NB4 (cell line): Measurements from ENCODE around the gene CNTNAP4.

Source experiments
- POLR2A ChIP-seq: IDR thresholded peaks from 2 replicates; pipeline ENCODE4 v1.6.1; 2011; ENCODE audit warnings: mild to moderate bottlenecking; ENCODE audit not compliant: insufficient read length; ENCODE audit errors: extremely low read depth
- TF ChIP-seq, protein P1 (sequence below): IDR thresholded peaks from one replicate; pipeline ENCODE4 v1.5.1; 2012; ENCODE audit warnings: low read depth, low read length
- TF ChIP-seq, protein P2 (sequence below): IDR thresholded peaks from 2 replicates; pipeline ENCODE4 v1.6.1; 2011; ENCODE audit warnings: low read depth, low read length

DNA sequence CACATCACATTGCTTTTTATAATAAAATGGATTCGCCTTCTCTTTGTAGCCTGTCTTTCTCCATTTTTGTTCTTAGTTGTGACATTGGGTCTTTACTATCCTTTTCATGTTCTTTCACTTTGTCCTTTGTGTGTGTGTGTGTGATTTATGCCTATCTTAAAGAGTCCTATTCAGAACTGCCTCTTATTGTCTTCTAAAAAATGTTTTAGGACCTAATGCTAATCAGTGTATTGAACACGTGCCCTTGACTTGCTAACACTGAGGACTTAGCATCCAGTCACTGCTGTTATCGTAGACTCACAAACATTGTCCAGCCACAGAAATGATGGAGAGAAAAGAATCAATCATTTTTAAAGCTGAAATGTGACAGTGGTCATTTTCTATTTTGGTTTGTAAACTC is 251.9 kb downstream of the CNTNAP4 start:
- TF ChIP-seq, protein P1, sequence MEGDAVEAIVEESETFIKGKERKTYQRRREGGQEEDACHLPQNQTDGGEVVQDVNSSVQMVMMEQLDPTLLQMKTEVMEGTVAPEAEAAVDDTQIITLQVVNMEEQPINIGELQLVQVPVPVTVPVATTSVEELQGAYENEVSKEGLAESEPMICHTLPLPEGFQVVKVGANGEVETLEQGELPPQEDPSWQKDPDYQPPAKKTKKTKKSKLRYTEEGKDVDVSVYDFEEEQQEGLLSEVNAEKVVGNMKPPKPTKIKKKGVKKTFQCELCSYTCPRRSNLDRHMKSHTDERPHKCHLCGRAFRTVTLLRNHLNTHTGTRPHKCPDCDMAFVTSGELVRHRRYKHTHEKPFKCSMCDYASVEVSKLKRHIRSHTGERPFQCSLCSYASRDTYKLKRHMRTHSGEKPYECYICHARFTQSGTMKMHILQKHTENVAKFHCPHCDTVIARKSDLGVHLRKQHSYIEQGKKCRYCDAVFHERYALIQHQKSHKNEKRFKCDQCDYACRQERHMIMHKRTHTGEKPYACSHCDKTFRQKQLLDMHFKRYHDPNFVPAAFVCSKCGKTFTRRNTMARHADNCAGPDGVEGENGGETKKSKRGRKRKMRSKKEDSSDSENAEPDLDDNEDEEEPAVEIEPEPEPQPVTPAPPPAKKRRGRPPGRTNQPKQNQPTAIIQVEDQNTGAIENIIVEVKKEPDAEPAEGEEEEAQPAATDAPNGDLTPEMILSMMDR, result no peak
- no peak for TF ChIP-seq POLR2A
- TF ChIP-seq, protein P2, sequence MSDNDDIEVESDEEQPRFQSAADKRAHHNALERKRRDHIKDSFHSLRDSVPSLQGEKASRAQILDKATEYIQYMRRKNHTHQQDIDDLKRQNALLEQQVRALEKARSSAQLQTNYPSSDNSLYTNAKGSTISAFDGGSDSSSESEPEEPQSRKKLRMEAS, result no peak
